Pons (tissue), 1 donor: ENCODE measurements around the gene ADCY10.
A peak's percentile ranks its signal among the peaks of the same experiment; 100 is the strongest.
"Not testable (repeated sequence)": the region's sequence is repeated elsewhere in the genome, so short reads cannot be mapped to it uniquely, and the experiment has no call there.

Experiments
- DNase-seq: peaks from one replicate; pipeline ENCODE4 v3.0.0-alpha.2; 2016; ENCODE audit warnings: low spot score

The ADCY10 gene

DNA sequence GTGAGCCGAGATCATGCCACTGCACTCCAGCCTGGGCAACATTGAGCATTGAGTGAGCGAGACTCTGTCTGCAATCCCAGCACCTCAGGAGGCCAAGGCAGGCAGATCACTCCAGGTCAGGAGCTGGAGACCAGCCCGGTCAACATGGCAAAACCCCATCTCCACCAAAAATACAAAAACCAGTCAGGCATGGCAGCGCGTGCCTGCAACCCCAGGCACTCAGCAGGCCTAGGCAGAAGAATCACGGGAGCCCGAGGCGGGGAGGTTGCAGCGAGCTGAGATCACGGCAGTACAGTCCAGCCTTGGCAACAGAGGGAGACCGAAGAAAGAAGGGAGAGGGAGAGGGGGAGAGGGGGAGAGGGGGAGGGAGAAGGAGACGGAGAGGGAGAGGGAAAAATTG lies 107.3 kb downstream of the ADCY10 start:
- not testable (repeated sequence) for DNase-seq

DNA sequence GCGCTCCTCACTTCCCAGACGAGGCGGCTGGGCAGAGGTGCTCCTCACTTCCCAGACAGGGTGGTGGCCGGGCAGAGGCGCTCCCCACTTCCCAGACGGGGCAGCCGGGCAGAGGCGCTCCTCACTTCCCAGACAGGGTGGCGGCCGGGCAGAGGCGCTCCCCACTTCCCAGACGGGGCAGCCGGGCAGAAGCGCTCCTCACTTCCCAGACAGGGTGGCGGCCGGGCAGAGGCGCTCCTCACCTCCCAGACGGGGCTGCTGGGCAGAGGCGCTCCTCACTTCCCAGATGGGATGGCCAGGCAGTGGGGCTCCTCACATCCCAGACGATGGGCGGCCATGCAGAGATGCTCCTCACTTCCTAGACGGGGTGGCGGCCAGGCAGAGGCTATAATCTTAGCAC lies 107.7 kb downstream of the ADCY10 start:
- not testable (repeated sequence) for DNase-seq

DNA sequence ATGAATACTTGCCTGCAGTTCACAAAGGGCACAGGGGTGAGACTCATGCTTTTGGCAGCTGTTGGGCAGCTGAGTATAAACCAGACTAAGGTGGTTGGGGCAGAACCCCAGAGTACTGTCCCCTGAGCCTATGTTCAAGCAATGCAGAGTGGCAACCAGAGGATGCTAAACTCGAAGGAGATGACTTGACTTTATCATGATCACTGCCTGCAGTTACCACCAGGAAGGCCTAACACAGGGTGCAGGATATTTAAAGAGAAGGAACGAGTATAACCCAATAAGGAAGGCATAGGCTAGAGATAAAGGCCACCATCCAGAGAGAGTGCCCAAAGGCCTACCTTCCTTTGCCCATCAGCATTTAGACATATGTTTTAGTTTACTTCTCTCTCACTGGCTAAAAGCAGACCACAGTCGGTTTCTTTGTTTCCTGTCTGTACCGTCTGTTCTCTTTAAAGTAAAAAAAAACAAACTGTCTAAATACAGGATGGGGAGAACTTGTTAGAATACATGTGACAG lies 108.8 kb downstream of the ADCY10 start:
- DNase-seq = peak; percentile 40

DNA sequence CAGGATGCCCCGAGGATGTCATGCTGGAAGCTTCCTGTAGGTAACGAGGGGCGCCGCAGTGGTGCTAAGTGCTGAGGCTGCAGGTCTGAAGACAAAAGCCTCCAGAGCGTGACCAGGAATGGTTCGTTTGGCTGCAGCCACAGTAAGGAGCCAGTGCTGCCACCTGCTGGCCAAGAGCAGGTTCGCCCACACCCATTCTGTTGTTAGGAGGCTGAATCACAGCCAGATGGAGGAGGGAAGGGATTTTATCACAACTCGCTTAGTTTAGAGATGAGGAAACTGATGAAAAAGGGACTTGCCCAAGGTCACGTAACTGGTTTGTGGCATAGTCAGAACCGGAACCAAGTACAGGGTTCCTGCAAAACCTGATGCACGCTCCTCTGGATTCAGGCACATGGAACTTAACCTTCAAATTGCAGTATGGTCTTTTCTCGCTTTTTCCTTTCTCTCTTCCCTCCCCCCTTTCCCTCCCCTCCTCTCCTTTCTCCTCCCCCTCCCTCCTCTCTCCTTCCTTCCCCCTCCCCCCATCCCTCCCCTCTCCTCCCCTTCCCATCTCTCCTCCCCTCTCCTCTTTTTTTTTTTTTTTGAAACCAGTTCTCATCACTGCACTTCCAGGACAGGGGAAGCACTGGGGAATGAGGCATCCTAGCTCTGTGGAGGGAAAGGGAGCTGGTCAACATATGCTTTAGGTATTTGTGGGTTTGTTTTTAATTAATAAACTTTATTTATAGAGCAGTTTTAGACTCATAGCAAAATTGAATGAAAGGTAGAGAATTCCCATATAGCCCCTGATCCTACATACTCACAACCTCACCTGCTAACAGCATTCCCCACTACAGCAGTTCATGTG lies 110.4 kb downstream of the ADCY10 start:
- DNase-seq = peak; percentile 86

DNA sequence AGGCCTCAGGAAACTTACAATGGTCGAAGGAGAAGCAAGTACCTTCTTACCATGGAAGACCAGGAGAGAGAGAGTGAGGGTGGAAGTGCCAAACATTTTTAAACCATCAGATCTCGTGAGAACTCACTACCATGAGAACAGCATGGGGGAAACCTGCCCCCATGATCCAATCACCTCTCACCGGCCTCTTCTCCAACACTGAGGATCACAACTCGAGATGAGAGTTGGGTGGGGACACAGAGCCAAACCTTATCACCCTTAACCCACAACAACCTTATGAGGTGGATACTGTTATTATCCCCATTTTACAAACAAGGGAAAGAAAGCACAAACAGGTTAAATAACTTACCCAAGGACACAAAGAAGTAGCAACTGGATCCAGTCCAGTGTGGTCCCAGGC lies 111.7 kb downstream of the ADCY10 start:
- DNase-seq = no peak

DNA sequence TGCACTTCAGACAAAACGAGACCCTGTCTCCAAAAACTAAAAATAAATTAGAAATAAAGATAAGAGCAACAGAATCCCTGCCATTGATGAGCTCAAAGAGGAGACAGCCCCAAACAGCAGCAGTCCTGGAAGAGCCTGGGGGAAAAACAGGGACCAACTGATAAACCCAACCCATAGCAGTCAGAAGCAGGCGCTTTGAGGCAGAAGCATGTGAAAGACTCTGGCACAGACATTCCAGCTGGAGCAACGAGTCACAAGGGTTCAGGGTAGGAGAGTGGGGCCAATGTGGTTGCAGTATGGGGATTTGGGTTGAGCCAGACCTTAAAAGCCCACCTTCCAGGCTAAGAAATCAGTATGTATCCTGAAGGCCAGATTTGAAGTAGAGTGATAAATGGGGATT lies 113.7 kb downstream of the ADCY10 start:
- DNase-seq = no peak

DNA sequence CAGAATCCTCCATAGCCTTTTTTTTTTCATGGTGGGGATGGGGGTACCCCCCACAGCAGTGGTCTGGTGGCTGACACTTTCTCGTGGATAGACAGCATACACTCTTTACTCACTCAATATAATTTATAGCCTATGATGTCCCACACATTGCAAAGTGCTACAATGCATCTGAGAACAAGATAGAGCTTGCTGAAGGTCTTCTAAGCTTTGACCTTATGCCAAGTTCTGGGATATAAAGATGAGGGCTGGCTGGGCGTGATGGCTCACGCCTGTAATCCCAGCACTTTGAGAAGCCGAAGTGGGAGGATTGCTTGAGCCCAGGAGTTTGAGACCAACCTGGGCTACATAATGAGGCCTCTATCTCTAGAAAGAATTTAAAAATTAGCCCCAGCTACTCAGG lies 114.2 kb downstream of the ADCY10 start:
- no peak for DNase-seq

DNA sequence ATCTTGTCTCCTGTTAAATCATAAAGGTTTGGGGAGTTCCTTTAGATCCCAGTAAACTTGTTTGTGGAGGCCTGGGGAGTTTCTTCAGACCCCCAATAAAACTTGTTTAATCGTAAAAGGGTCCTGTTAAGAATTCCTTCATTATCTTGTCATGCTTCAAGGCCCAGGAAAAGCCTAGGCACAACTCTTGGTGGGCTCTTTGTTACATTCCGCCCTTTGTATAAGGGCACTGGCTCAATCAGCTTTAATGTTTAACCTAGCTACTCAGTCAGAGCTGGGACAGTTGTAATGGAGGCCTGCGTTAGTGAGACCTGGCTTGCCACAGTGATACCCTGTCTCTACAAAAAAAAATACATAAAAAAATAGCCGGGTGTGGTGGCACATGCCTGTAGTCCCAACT lies 115.0 kb downstream of the ADCY10 start:
- DNase-seq = no peak

DNA sequence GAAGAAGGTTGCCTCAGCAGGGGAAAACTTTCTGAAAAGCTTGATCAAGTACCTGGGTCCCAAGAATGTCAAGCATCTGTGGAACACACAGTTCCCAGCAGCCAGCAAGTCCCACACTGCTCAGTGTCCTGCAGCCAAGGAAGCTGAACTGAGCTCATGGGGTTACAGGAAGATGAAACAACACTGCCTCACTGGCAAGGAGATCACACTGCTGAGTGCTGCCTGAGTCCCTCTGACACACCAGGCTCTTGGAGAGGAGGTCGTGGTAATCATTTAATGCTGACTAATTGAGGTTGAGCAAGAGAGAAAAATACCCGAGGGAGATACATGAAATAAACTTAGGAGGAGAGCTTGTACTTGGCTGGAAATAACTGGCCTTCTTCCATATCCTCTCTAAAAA lies 116.9 kb downstream of the ADCY10 start:
- DNase-seq = peak; percentile 49

DNA sequence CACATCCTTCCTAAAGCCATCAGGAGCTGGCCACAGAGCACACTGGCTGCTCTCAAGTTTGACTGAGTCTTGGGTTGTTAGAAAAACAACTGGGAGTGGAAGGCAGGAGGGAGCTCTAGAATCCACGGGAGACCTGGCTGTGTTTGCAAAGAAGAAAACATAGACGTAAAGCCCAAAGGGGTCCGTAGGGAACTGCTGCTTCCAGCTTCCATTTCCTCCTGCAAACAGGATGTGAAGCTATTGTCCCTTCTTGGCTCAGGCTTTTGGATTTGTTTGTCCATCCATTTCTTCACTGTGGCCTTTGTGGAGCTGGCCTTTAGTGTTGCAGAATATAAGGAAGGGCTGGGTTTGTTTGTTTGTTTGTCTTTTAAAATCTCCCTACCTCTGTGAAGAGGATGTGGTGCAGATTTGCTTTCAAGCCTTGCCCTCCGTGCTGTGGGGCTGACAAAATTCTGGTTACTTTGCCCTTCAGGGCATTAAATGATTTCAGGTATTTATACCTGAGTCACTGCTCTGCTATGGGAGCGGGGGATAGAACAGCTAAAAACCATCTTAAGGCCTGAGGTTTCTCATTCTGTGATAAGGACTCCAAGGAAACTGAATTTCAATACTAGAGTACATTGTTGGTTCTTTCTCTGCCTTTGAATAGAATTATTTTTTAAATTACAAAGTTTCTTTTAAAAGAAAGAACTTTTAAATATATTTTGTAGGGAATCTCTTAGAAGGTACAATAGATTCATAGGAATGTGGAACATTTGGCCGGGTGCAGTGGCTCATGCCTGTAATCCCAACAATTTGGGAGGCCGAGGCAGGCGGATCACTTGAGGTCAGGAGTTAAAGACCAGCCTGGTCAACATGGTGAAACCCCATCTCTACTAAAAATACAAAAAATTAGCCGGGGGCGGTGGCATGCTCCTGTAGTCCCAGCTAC lies 117.9 kb downstream of the ADCY10 start:
- no peak for DNase-seq

DNA sequence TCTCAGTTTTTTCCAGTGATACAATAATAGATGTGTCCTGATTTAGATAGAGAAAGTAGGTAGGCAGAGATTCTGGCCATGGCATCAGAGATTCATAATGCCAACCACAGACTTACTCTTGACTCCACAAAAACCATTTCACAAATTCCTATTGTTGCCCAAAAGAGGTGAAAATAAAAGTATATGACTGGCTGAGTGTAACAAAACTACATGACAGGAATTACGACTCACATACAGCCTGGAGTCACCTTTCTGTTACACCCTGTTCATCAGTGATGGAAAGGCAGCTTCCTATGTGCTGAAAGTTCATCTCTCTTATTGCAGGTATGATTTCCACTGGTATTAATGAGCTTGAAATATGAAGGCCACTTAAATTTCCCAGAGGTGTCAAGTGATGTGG lies 119.9 kb downstream of the ADCY10 start:
- DNase-seq = no peak

DNA sequence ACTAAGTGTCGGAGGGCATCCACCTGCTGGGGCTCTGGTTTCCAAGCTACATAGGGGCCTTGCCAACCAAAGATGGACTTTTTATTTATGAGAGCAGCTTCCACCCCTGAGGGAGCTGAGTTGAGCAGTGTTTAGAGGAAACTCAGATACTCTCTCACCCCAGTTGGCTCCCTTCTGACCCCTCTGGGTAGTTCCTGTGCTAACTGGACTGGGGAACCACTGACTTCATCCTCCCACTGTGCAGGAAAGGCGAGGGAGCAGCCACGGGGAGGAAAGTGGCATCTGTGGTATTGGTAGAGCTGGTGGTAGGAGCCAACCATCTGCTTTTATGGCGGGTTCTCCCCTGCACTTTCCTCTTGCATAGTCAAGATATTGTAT lies 121.8 kb downstream of the ADCY10 start:
- DNase-seq = no peak

DNA sequence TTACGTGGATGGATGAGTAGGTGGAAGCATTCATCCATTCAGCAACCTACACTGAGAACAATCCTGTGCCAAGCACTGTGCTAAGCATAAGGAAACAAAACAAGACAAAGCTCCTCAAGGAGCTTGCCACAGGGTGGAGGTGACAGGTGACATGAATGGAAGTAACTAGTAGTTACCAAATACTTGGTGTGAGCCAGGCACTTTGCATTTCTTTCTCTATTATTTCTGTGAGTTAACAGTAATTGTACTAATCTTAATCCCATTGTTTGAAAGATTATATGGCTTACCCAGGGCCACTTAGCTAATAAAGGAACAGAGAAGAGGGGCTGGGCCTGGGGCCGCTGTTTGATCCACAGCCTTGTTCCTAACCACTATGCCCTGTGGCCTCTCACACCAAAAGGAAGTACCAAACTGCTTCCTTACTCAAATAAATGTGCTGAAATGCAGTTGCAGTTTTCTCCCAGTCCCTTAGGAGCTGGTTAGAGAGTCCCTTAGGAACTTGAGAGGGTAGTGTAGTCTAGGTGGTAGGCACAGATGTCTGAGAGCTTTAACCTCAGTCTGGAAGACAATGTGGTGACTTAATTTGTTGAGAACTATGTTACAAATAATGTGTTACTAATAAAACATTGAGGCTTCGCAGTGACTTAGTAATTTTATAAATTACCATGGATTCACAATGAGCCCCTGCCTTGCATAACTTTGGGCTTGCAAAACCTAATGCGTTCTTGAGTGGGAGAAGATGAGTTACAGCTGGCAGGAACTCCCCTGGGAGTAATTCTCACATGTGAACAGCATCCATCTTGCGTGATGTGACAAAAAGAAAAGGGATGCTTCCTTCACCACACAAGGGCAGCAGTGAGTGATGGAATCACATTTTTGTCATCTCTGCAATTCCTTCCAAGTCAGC lies 122.4 kb downstream of the ADCY10 start:
- DNase-seq = no peak

DNA sequence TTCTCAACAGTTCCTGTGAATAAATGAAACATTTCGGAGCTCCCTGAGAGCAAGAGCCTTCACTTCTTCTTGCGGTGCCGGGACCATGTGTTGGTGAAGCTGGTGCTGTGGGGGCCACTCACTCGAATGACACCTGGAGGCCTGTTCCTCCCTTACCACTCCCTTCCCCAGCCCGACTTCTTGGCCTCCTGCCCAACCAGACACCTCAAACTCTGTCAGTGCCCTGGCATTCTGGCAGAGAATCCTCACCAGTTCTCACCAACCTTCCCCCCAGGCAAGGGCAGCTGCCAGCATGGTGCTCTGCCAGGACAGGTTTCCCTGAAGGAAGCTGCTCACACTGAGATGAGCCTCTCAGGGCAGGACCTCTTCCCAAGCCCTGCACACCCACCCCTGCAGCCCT lies 123.8 kb downstream of the ADCY10 start:
- DNase-seq = no peak

DNA sequence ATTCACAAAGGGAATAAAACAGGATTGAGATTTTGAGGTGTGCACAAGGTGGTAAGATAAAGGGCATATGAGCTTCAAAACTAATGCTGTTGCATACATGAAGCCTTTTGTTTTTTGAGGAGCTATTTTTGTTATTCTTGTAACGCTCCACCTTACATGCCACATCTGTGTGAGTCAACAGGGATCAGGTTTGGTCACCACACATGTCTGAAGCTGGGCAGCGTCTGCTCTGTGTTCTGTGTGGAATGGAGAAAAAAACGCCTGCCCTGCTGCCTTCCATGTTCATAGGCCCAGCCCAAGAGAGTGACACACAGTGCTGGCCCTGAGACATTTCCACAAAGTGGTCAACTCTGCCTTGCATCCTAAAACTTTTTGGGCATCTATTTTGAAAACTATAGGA lies 124.4 kb downstream of the ADCY10 start:
- DNase-seq = no peak

DNA sequence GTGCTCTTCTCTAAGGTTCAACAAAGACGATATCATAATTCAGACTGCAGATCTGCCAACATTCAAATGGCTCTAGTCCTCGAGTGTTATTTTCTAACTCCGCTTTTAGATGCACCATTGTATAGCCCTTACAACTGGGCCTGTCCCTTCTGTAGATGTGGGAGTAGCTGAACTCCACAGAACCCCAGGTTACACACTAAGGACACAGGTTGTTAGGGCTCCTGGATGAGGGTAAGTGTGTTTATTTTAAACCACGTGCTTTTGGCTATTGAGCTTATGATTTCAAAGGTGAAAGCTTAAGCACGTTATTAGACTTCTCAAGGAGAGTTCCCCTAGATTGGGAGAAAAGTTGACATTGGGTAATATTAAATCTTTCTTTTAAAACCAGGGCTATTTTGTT lies 127.4 kb downstream of the ADCY10 start:
- DNase-seq = no peak

DNA sequence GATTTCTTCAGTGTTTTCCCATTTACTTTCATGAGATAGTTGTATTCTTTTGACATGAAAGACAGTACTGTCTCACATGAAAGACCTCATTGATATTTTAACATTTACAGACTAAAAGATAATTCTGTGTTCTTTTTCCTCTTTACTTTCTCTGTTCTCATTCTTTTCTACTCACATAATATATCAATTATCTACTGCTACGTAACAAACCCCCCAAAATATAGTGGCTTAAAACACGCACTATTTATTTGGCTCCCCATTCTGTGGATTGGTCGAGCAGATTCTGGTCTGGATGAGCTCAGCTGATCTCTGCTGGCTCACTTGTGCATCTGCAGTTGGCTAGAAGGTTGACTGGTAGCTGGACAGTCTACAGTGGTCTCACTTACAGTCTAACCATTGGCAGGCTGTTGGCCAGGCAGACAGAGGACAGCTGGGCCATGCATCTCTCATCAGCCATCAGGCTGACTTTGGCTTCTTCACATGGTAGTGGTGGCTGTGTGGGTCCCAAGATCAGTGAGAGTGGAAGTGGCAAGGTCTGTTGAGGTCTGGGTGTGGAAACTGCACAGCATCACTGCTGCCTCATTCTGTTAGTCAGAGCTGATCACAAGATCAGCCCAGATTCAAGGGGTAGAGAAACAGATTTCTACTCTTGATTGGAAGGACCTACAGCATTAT lies 128.9 kb downstream of the ADCY10 start:
- DNase-seq = peak; percentile 25

DNA sequence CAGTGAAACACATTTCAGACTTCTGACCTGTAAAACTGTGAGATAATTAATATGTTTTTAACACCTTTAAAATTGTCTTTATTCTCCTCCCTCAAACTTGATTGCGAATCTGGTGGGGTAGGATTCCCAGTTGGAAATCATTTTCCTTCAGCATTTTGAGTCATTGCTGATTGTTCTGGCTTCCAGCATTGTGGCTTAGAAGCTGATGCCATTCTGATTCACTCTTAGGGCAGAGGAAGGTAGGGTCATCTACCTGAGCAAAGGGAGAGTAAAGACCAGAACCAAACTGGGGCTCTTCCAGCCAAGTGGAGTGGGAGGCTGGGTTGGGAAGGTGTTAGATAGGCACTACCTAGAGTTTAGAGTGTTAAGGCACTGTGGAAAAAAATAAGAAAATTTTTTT lies 131.0 kb downstream of the ADCY10 start:
- DNase-seq = no peak

DNA sequence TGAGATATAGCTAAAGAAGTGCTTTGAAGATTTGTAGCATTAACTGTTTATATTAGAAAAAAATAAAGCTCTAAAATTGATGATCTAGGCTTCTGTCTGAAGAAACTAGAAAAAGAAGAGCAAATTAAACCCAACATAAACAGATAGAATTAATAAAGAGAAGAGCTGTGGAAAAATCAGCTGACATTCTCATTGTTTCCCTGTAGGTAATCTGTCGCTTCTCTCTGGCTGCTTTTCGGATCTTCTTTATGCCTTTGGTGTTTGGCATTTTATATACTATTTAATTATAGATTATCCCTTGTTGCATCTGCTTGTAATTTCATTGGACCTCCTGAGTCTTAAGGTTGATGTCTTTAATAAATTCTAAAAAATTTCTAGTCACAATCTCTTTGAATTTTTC lies 132.4 kb downstream of the ADCY10 start:
- DNase-seq = no peak

DNA sequence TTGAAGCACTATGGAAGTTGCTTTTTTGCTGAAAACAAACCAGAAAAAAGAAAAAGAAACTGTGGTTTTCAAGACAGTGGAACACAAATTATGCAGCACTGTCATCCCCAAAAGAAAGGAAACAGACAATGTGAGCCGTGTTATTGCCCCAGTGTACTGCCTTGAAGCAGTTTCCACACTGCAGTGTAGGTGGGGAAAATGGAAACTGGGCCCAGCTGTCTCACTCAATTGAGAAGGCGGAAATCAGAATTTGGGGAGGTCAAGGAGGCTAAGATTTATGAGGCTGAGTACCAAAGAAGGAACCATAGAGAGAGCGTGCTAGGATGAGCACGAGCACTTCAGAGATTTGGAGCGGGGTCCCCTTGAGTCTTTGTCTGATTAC lies 136.7 kb downstream of the ADCY10 start:
- DNase-seq = no peak

DNA sequence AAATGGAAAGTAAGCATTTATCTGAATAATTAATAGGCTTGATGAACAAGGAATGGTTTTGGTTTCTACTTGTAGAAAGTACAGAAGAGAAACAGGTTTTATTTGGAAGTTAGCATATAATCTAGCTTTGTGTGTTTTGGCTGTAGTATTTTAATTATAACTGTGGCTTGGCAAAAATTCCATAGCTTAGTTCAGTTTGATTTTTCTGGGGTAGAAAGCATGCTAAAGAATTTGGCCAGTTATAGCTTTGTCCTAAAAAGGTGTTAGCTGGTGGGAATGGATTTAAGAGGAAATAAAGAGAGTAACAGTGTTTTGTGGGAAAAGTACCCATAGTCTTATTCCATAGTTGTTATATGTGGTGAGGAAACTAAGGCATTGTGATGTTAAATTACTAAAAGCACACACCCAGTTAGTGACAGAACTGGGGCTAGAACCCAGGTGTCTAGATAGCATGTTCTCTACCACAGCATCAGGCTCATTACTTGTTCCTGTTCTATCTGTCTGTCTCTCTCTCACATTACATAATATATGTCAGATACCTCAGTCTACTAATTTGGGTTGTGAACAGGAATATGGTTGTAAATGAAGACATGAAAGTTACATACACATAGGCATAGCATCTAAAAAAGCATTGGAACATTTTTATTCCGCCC lies 137.2 kb downstream of the ADCY10 start:
- no peak for DNase-seq
